Ovary (tissue), 3 donors: ENCODE data around the gene DIS3L.

ENCODE experiments used
- EP300 ChIP-seq: sonication (generic); formaldehyde crosslinking; IDR thresholded peaks from one replicate; pipeline ENCODE4 v1.6.1; 2017; ENCODE audit warnings: antibody characterized with exemption
- POLR2A ChIP-seq: fragments of 450-650 bp; IDR thresholded peaks from one replicate; pipeline ENCODE4 v1.6.1; 2017; ENCODE audit warnings: antibody characterized with exemption, mild to moderate bottlenecking, moderate library complexity
- TF ChIP-seq, protein P1 (sequence below), 3 donors: fragments of 450-650 bp in 2 of 3; fragments of 200-600 bp in 1 of 3; IDR thresholded peaks; one replicate each; pipeline versions ENCODE4 v1.5.1 to v1.8.0; 2016 to 2022; ENCODE audit warnings: antibody characterized with exemption in 3 of 3, mild to moderate bottlenecking in 1 of 3
- donor health status: DM: no; HTN: no; CAD: no.

GRCh38 chr15:66261056-66261455, 32.3 kb upstream of the DIS3L start:
- TF ChIP-seq, protein P1, sequence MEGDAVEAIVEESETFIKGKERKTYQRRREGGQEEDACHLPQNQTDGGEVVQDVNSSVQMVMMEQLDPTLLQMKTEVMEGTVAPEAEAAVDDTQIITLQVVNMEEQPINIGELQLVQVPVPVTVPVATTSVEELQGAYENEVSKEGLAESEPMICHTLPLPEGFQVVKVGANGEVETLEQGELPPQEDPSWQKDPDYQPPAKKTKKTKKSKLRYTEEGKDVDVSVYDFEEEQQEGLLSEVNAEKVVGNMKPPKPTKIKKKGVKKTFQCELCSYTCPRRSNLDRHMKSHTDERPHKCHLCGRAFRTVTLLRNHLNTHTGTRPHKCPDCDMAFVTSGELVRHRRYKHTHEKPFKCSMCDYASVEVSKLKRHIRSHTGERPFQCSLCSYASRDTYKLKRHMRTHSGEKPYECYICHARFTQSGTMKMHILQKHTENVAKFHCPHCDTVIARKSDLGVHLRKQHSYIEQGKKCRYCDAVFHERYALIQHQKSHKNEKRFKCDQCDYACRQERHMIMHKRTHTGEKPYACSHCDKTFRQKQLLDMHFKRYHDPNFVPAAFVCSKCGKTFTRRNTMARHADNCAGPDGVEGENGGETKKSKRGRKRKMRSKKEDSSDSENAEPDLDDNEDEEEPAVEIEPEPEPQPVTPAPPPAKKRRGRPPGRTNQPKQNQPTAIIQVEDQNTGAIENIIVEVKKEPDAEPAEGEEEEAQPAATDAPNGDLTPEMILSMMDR (IDR thresholded peaks at IDR 0.05): no peak
- TF ChIP-seq POLR2A (no peak), EP300 (no peak)
